ENCODE data around the gene GRK4.
"Not testable (repeated sequence)": the region's sequence is repeated elsewhere in the genome, so short reads cannot be mapped to it uniquely, and the experiment has no call there.

The GRK4 gene

DNA sequence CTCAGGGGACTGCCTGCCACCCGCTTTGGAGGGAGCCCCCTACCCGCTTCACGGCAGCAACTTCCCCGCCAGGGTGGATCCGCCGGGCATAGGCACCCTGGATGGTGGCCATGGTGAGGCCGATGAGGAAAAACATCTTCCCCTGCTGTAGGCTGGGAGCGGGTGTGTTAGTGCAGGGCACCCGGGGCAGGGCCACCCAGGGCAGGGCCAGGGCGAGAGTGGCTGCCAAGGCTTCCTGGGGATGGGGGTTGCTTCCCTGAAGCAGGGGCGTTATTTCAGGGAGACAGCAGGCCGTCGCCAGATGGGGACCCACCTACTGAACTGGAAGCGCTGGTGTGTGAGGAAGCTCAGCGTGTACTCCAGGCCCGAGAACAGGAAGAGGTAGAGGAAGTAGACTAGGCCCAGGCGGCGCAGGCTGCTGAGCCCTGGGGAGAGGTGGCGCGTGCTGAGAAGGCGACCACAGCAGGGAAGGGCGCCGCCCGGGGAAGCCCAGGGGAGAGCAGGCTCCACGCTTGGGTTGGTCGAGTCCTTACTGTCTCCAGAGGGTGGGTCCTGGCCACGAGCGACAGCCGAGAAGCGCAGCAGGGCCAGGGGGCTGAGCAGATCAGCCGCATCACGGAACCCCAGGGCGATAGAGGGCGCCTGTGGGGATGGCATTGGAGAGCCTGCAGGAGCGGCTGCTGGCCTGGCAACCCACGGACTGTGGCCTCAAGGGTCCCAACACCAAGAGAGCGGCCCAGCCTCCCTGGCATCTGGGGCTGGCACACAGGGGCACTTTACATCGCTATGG lies 31.7 kb upstream of the GRK4 start:
- FAIRE-seq = no peak

GRCh38 chr4:2932321-2932950 lies 30.9 kb upstream of the GRK4 start:
- FAIRE-seq = no peak

- FAIRE-seq = no peak
Observed at GRCh38 chr4:2932951-2933565, 30.3 kb upstream of the GRK4 start.

DNA sequence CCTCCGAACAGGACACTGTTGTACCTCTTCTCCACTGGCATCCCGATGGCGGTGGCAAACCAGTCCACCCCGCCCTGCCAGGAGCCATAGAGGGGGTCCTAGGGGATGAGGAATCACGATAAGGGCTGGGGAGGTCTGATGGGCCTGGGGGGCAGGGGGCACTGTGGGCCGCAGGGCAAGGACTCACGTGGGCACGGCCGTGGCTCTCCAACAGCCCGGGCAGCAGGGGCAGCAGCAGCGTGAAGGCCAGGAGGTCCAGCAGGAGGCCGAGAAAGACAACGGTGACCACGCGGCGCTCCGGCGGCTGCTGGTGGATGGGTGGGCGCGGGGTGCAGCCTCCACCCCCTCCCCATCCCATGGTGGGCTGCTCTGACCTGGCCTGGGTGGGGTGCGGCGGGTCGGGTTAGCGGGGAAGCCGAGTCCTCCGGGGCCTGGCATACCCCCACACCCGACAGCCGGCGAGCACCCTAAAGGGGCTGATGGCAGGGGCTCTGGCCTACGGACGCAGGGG lies 29.8 kb upstream of the GRK4 start:
- no peak for FAIRE-seq

DNA sequence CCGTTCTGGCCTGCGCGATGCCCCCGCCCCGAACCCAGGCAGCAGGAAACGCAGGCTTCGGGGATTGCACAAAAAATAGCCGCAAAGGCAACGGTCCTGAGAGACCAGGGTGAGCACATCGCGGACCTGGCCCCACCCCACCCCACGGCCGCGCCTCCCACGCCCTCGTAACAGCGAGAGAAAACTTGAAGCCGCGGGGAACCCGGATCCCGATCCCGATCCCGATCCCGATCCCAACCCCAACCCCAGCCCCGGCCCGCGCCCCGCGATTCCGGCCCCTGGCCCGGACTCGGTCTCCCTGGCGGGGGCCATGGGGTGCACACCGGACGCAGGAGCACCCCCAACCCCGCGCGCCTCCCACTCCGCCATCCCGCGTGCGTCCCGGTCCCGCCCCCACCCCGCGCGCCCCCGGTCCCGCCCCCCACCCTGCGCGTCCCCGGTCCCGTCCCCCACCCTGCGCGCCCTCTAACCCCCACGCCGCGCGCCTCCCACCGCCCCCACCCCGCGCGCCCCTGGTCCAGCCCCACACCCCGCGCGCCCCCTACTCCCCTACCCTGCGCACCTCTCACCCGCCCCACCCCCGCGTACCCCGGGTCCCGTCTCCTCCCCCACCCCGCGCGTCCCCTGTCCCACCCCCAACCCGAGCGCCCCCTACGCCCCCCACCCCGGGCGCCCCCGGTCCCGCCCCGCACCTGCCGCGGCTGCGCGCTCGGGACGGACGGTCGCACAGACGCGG lies 29.1 kb upstream of the GRK4 start:
- no peak for FAIRE-seq

- FAIRE-seq = no peak
Observed at GRCh38 chr4:2934813-2935761, 28.3 kb upstream of the GRK4 start.

DNA sequence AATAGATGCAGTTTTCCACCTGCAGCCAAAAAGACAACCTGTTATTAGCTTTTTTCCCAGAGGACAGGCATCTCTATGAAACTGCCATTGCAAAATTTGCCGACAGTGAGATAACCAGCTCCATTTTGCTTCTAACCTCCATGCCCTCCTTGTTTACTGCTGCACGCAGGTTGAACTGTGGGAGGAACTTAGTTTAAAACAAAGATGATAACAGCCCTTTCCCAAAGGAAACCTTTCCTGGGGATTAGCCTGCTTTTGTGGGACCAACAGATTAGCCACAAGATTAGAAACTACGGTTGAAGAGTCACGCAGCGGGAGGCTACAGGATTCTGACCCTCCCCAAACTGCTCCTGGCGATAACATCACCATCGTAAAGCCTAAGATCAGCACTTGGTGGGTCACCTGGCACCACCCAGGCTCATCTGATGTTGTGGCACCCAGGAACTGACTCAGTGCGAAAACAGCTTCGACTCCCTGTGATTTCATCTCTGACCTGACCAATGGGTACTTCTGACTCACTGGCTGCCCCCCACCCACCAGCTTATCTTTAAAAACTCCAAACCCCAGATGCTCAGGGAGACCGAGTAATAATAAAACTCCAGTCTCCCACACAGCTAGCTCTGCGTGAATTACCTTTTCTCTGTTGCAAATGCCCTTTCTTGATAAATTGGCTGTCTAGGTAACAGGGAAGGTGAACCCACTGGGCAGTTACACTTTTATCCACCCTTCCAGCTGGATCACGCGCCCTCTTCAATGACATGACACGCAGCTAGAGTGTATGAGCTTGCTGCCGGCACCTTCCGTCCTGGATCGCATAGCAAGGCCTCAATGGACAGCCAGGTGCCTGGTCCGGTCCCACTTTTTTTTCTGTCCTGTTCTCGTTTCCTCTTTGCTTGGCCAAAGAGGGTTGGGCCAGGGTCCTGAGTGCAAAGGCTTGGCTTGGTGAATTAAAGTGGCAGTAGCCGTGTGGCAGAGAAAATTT lies 27.3 kb upstream of the GRK4 start:
- FAIRE-seq = no peak

DNA sequence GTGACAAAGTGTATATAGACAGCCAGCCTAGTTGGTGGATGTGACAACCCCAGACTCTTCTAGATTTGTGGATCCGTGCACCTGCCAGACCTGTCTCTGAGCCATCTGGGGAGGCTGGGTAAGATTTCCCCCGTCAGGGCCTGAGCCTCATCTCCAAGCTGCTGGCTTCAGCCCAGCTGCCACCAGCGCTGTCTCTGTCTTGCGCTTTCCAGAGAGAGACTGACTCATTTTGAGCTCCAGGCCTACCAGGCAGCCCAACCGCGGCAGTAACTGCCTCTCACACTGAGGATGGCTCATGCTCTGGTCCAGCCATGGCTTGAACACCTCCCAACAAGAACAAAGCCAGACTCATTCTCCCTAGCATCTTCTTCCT lies 26.6 kb upstream of the GRK4 start:
- no peak for FAIRE-seq

DNA sequence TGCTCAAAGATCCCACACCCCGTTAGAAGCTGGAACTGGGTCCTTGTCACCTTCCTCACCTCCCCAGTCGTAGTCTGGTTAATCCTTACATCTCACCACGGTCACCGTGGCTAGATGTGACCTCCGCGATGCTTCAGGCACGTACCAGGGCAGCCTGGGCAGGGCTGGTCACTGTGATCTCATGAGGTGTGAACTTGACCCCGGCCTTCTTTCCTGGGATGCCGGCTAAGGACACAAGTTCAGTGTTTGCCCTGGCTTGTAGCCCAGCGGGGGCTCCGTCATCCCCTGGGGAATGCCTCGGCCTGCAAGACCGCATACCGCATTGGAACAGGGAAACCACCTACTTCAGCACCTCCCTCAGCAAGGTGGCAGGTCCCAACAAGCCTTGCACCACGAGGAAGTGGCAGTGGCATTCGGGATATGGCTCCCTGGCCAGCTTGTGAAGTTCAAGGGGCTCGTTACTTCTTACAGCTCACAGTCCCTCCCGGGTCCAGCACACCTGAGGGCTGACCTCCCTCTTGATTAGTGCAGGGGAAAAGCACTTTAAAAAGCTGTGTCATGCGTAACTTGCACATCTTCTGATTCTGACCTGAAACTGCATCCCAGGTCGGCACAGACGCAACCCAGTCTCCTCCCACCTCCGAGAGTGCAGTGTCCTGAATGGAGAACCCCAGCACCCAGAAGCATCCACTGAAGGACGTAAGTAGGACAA lies 26.1 kb upstream of the GRK4 start:
- FAIRE-seq = no peak

DNA sequence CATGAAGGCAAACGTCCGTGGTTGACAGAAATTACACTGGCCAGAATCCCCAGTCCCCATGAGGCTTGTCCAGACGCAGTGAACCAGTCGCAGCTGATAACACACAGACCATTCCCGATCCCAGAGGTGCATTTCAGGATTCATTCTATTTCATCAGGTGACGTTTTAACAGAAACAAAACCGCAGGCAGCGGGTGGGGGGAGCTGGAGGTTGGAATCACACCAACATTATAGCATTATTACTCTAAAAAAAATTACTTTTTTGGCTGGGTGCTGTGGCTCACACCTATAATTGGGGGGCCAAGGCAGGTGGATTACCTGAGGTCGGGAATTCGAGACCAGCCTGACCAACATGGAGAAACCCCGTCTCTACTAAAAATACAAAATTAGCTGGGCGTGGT lies 25.4 kb upstream of the GRK4 start:
- no peak for FAIRE-seq

DNA sequence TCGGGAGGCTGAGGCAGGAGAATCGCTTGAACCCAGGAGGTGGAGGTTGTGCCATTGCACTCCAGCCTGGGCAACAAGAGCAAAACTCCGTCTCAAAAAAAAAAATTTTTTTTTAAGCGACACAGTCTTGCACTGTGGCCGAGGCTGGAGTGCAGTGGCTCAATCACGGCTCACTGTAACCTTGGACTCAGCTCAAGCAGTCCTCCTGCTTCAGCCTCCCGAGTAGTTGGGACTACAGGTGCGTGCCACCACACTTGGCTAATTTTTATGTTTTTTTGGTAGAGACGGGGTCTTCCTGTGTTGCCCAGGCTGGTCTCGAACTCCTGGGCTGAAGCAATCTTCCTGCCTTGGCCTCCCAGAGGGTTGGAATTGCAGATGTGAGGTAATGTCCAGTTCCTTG lies 25.0 kb upstream of the GRK4 start:
- not testable (repeated sequence) for FAIRE-seq

GRCh38 chr4:2938906-2939305 lies 24.5 kb upstream of the GRK4 start:
- FAIRE-seq = no peak

DNA sequence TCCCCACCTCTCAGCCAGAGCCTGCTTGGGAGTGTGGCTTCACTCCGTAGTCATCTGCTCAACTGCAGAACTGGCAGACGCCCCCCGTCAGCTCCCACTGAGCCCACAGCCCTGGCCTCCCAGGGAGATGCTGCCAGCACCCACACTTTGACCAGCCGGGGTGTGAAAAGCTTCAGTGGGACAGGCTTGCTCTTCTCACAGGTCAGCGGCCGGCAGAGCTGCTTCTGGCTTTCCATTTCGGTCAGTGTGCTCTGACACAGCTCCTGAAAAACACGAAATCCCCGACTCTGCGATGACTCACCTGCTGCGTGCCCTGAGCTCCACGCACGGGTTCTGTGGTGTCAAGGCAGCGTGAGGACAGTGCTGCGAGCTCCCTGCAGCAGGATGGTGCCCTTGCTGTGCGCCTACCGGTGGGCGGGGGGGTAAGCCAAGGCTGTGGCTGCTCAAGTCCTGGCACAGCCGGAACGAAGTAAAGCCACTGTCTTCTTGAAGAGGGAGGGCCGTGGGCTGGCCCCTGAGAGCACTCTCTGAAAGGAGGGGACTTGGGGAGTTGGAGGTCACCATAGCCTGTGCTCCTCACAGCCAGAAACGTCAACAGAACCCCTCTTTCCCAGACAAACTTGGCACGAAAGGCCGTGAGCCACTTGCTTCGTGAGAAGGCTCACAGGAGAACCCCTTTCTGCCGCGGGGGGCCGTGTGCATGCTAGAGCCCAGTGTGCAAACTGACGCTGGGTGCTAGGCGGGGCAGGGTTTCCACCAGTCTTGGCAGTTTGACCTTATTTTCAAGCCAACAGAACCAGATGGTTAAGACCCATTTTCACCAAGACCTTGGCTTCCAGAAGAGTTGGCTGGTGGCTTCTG lies 23.8 kb upstream of the GRK4 start:
- no peak for FAIRE-seq

GRCh38 chr4:2940267-2941137 lies 22.9 kb upstream of the GRK4 start:
- FAIRE-seq = no peak

DNA sequence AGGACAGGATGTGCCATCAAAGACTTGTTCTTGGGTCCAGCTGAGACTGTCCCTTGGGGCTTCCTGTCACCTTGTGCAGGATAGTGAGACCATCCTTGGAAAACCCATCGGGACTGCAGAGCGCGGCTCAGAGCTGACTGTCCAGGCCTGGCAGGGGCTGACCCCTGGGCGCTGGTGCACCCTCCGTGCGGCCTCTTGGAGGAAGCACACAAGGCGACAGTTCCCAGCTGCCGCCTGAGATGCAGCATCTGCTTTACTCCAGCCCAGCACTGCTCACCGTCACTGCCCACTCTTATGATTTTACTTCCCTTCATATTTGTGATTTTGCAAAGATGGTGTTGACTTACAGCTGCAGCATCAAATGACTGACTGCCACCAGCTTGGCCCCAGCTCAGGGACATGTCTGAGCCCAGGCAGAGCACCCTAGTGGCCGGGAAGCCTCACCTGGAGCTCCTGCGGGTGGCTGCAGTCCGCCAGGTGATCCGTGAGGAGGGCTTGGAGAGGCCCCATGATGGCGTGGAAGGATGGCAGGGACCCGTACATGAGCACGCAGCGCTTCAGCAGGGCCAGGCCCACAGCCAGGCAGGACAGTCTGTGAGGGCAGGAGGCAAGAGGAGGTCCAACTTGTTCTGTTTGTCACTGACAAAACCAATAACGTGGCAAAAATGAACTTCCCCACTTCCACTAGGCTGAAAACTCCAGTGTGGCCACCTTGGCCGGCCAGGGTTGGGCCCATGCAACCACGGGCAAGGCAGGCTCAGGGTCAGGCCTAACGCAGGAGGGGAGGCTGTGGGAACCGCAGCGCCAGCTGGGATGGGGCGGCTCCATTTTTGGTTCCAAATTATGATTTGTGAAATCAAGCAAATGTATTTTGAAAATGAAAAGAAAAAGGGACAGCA lies 22.0 kb upstream of the GRK4 start:
- FAIRE-seq = no peak

- FAIRE-seq = no peak
Observed at GRCh38 chr4:2942037-2942531, 21.3 kb upstream of the GRK4 start.
